Caco-2 (cell line): ENCODE results near the gene FBXO17. TPM values are rescaled to one million over a fixed set of nuclear protein-coding genes. Genes with fewer than 3 reads are reported as not detected.

Source experiments
- BruUV-seq: library from RNA; stranded (reverse); fragments of 400-500 nt; replicated peaks from 2 replicates; lab custom pipeline; 2021; lab: Mats Ljungman, UMichigan
- CTCF ChIA-PET: fragments of 300-600 bp; sonication (Branson Sonifier 250); formaldehyde crosslinking; loops from one replicate; lab custom pipeline; 2022; ENCODE audit warnings: antibody characterized with exemption; lab: Charles Lee
- POLR2A ChIA-PET: fragments of 300-600 bp; sonication (Branson Sonifier 250); formaldehyde crosslinking; loops from one replicate; lab custom pipeline; 2022; ENCODE audit warnings: antibody characterized with exemption; lab: Charles Lee
- DNase-seq, 2 experiments: peaks; one replicate each; pipeline versions ENCODE4 v3.0.0 to v3.0.0-alpha.2; 2020 to 2022
- H3K27me3 ChIP-seq: replicated peaks from 2 replicates; pipeline ENCODE4 v1.6.0; 2011; ENCODE audit warnings: low read length; ENCODE audit not compliant: control insufficient read depth, insufficient read depth
- H3K36me3 ChIP-seq: 2 replicates; pipeline ENCODE4 v1.5.1; 2011; ENCODE audit warnings: low read length; ENCODE audit not compliant: control insufficient read depth, insufficient read depth
- H3K4me1 ChIP-seq: fragments of 250-450 bp; sonication (Bioruptor Pico); 2 replicates; pipeline ENCODE4 v1.5.1; 2020; ENCODE audit warnings: mild to moderate bottlenecking
- H3K4me3 ChIP-seq: 2 replicates; pipeline ENCODE4 v1.5.1; 2011; ENCODE audit warnings: low read depth, mild to moderate bottlenecking, control low read depth, low read length
- H3K9me3 ChIP-seq: fragments of 250-450 bp; sonication (Bioruptor Pico); 2 replicates; pipeline ENCODE4 v1.5.1; 2020; ENCODE audit warnings: mild to moderate bottlenecking, moderate library complexity
- H3K27ac Mint-ChIP-seq: one replicate; pipeline ENCODE4 v1.8.0; 2022; ENCODE audit warnings: mixed read lengths; ENCODE audit not compliant: unreplicated experiment
- H3K27me3 Mint-ChIP-seq: one replicate; pipeline ENCODE4 v1.8.0; 2022; ENCODE audit warnings: mixed read lengths; ENCODE audit not compliant: insufficient read depth, unreplicated experiment
- H3K36me3 Mint-ChIP-seq: one replicate; pipeline ENCODE4 v1.8.0; 2022; ENCODE audit warnings: mild to moderate bottlenecking, mixed read lengths; ENCODE audit not compliant: insufficient read depth, unreplicated experiment
- H3K4me1 Mint-ChIP-seq: one replicate; pipeline ENCODE4 v1.8.0; 2022; ENCODE audit warnings: low read depth, mixed read lengths; ENCODE audit not compliant: unreplicated experiment
- H3K4me3 Mint-ChIP-seq: one replicate; pipeline ENCODE4 v1.8.0; 2022; ENCODE audit warnings: mild to moderate bottlenecking, moderate library complexity, mixed read lengths; ENCODE audit not compliant: unreplicated experiment
- H3K9me3 Mint-ChIP-seq: one replicate; pipeline ENCODE4 v1.8.0; 2022; ENCODE audit warnings: mixed read lengths; ENCODE audit not compliant: unreplicated experiment
- CTCF ChIP-seq, 2 experiments: fragments of 200-600 bp in 1 of 2; IDR thresholded peaks; 1 replicate in 1 of 2; 2 replicates in 1 of 2; pipeline versions ENCODE4 v1.5.1 to v1.8.0; 2011 to 2022; ENCODE audit warnings: antibody characterized with exemption in 1 of 2, control low read depth in 1 of 2, inconsistent platforms in 1 of 2, low read depth in 1 of 2, low read length in 1 of 2, mild to moderate bottlenecking in 1 of 2, moderate library complexity in 1 of 2; ENCODE audit not compliant: insufficient read depth in 1 of 2, severe bottlenecking in 1 of 2, unreplicated experiment in 1 of 2
- intact Hi-C: fragments of 100-400 bp; cut with micrococcal nuclease; formaldehyde crosslinking; loops from one replicate; pipeline ENCODE4 v1.10.0; 2022; ENCODE audit not compliant: unreplicated experiment
- total RNA-seq: library from RNA; stranded (reverse); gene quantifications from 2 replicates; pipeline ENCODE4 v1.2.3, GENCODE V29; 2022

FBXO17 gene
- total RNA-seq, 1 experiment from 2014 or later: 42.8 TPM

- CTCF ChIA-PET: no interaction called here
- peak overlapping the region; percentile 37 for H3K27ac Mint-ChIP-seq
- POLR2A ChIA-PET: no interaction called here
Measured at GRCh38 chr19:38915329-38916321, 59.9 kb downstream of the FBXO17 start.

GRCh38 chr19:38913958-38914357 lies 61.6 kb downstream of the FBXO17 start:
- intact Hi-C loops: no loop called here
- Mint-ChIP-seq H3K27ac (no peak overlapping the region), H3K27me3 (no peaks in the 10 kb centered on the region), H3K4me1 (no peaks in the 10 kb centered on the region), H3K36me3 (peaks cover 25% of the 10 kb centered on the region), H3K9me3 (no peaks in the 10 kb centered on the region), H3K4me3 (no peak overlapping the region)
- no peak overlapping the region for H3K4me3 ChIP-seq
- CTCF ChIA-PET: no interaction called here
- H3K27me3 ChIP-seq: no peaks in the 10 kb centered on the region
- no peaks in the 10 kb centered on the region for H3K4me1 ChIP-seq
- no peaks in the 10 kb centered on the region for H3K9me3 ChIP-seq
- BruUV-seq: no TSS peak
- DNase-seq: no peak
- POLR2A ChIA-PET: no interaction called here
- TF ChIP-seq CTCF (IDR thresholded peaks at IDR 0.05; ENCODE audit: insufficient read depth in 1 of 2, low read depth in 1 of 2, low read length in 1 of 2, severe bottlenecking in 1 of 2, unreplicated experiment in 1 of 2): no peak
- H3K36me3 ChIP-seq: no peaks in the 10 kb centered on the region; the same call in 1 of the 2 replicates

More at GRCh38 chr19:38915329-38916321, 59.9 kb downstream of the FBXO17 start:
- Mint-ChIP-seq H3K27me3 (no peaks in the 10 kb centered on the region), H3K4me1 (no peaks in the 10 kb centered on the region), H3K4me3 (no peak overlapping the region), H3K36me3 (peaks cover 25% of the 10 kb centered on the region), H3K9me3 (no peaks in the 10 kb centered on the region)
- Histone ChIP-seq H3K4me3 (no peak overlapping the region), H3K4me1 (no peaks in the 10 kb centered on the region), H3K27me3 (no peaks in the 10 kb centered on the region), H3K9me3 (no peaks in the 10 kb centered on the region), H3K36me3 (no peaks in the 10 kb centered on the region; the same call in 1 of the 2 replicates)
- TF ChIP-seq CTCF (IDR thresholded peaks at IDR 0.05; ENCODE audit: insufficient read depth in 1 of 2, low read depth in 1 of 2, low read length in 1 of 2, severe bottlenecking in 1 of 2, unreplicated experiment in 1 of 2): no peak
- intact Hi-C loops: no loop called here
- DNase-seq: no peak
- TSS peak; percentile 24 for BruUV-seq

- DNase-seq: no peak
- Histone ChIP-seq H3K4me3 (no peak overlapping the region), H3K9me3 (no peaks in the 10 kb centered on the region; the same call in 1 of the 2 replicates), H3K4me1 (no peaks in the 10 kb centered on the region), H3K27me3 (no peaks in the 10 kb centered on the region), H3K36me3 (no peaks in the 10 kb centered on the region; the same call in 1 of the 2 replicates)
- POLR2A ChIA-PET: interaction anchor here (0.6 kb wide), 1 partner anchor 99 kb away, joined by 3 read pairs; no protein-coding TSS in a partner anchor
- Mint-ChIP-seq H3K9me3 (no peaks in the 10 kb centered on the region), H3K36me3 (peaks cover 26% of the 10 kb centered on the region), H3K4me1 (no peaks in the 10 kb centered on the region), H3K4me3 (no peak overlapping the region), H3K27ac (no peak overlapping the region), H3K27me3 (no peaks in the 10 kb centered on the region)
- CTCF ChIA-PET: interaction anchor here (0.5 kb wide), 1 partner anchor 180 kb away, joined by 5 read pairs; no protein-coding TSS in a partner anchor
- BruUV-seq: no TSS peak
- no peak for TF ChIP-seq CTCF (IDR thresholded peaks at IDR 0.05; ENCODE audit: insufficient read depth in 1 of 2, low read depth in 1 of 2, low read length in 1 of 2, severe bottlenecking in 1 of 2, unreplicated experiment in 1 of 2)
- intact Hi-C loops: no loop called here
Measured at GRCh38 chr19:38912600-38913514, 62.7 kb downstream of the FBXO17 start.
